Endodermal cell (in vitro differentiated cells): ENCODE data around the gene RTEL1. TPM values are rescaled to one million over a fixed set of nuclear protein-coding genes. Genes with fewer than 3 reads are reported as not detected.

ENCODE experiments used
- DNase-seq: peaks from one replicate; pipeline ENCODE4 v3.0.0-alpha.2; 2017
- H3K27ac ChIP-seq: 2 replicates; pipeline ENCODE4 v1.5.1; 2013; ENCODE audit warnings: mild to moderate bottlenecking, low read depth, low read length, moderate library complexity
- H3K27me3 ChIP-seq: 2 replicates; pipeline ENCODE4 v1.6.1; 2013; ENCODE audit warnings: mild to moderate bottlenecking, low read length, moderate library complexity; ENCODE audit not compliant: insufficient read depth, control insufficient read depth, poor library complexity, severe bottlenecking
- H3K36me3 ChIP-seq: 2 replicates; pipeline ENCODE4 v1.7.0; 2013; ENCODE audit warnings: mild to moderate bottlenecking, low read length, moderate library complexity; ENCODE audit not compliant: control insufficient read depth, insufficient read depth
- H3K4me1 ChIP-seq: one replicate; pipeline ENCODE4 v1.7.0; 2013; ENCODE audit warnings: low read length; ENCODE audit not compliant: control insufficient read depth, insufficient read depth
- H3K4me3 ChIP-seq: 2 replicates; pipeline ENCODE4 v1.5.1; 2013; ENCODE audit warnings: mild to moderate bottlenecking, low read length, moderate library complexity
- H3K9ac ChIP-seq: 2 replicates; pipeline ENCODE4 v1.6.1; 2013; ENCODE audit warnings: mild to moderate bottlenecking, low read length, moderate library complexity; ENCODE audit not compliant: poor library complexity, severe bottlenecking; ENCODE audit errors: extremely low read depth
- H3K9me3 ChIP-seq: 2 replicates; pipeline ENCODE4 v1.6.1; 2013; ENCODE audit warnings: mild to moderate bottlenecking, low read length, moderate library complexity; ENCODE audit not compliant: control insufficient read depth
- H3K27ac Mint-ChIP-seq: 2 replicates; pipeline ENCODE4 v1.8.0; 2020; ENCODE audit warnings: mixed read lengths
- H3K27me3 Mint-ChIP-seq: 2 replicates; pipeline ENCODE4 v1.8.0; 2021; ENCODE audit warnings: mild to moderate bottlenecking, mixed read lengths; ENCODE audit not compliant: insufficient read depth
- H3K36me3 Mint-ChIP-seq: 2 replicates; pipeline ENCODE4 v1.8.0; 2020; ENCODE audit warnings: low read depth, mixed read lengths
- H3K4me1 Mint-ChIP-seq: 2 replicates; pipeline ENCODE4 v1.8.0; 2020; ENCODE audit warnings: mixed read lengths
- H3K4me3 Mint-ChIP-seq: 2 replicates; pipeline ENCODE4 v1.8.0; 2020; ENCODE audit warnings: mild to moderate bottlenecking, moderate library complexity, mixed read lengths
- H3K9me3 Mint-ChIP-seq: 2 replicates; pipeline ENCODE4 v1.8.0; 2020; ENCODE audit warnings: mild to moderate bottlenecking, mixed read lengths
- WGBS, 2 experiments: methylation state at CpG; one replicate each; pipeline versions ENCODE4 v1.1.5 to v1.1.7; 2013; ENCODE audit warnings: missing lambda C conversion rate in 2 of 2, mixed read lengths in 1 of 2; ENCODE audit not compliant: insufficient coverage in 1 of 2, insufficient read length in 1 of 2; 5-methylcytosine and 5-hydroxymethylcytosine counted together
- total RNA-seq, 2 donors: library from RNA; stranded (reverse); fragmentation: NEBNext Ultra II Directional in 1 of 2; extraction: Animal tissue kit (Norgen Biotek cat#: 25700) in 1 of 2; gene quantifications; 2 replicates in 1 of 2; 3 replicates in 1 of 2; pipeline ENCODE4 v1.2.1, GENCODE V29; 2021
- TF ChIP-seq, protein P1 (sequence below): fragments of 200-600 bp; sonication (generic); conservative IDR thresholded peaks from 2 replicates; pipeline ENCODE4 v1.5.0; 2021; ENCODE audit warnings: antibody characterized with exemption, mild to moderate bottlenecking

RTEL1 gene
- total RNA-seq, 2 donors from 2014 or later, result 33.9 to 36.7 TPM

DNA sequence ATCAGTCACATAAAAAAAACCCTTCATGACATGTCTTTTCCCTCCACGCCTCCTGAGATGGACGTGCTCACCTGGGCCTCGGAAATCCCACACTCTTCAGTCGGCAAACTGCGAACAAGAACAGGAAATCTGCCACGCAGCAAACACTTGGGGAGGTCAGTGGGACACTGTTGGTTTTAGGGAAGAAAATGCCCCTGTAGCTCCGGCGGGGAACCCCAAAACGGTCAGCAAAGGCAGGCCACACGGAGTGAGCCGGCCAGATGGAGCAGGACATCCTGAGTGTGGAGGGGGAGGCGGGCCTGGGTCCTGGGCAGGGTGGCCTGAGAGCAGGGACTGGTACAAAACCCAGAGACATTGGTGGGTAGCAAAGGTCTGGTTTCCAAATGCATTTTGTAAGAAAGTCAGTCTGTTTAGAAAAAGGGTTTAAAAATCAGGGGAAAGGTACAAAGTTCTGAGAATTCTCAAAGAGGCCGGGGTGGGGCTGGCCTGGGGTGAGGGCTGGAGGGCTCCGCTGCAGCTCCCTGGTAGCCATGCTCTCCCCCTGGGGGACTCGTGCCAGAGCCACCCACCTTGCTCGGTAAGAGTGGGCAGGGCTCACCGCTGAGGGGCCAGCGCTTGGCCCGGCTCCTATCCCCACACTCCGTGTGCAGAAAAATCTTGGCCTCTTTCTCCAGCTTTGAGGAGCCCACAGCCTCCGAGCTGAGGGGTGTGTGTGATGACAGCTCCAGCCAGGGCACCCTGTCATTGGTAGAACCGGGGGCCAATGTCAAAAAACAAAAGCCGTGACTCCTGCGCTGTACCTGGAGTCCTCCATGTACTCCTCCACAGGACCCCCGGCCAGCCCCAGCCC lies 86.7 kb downstream of the RTEL1 start:
- Mint-ChIP-seq H3K4me3 (no peak overlapping the region), H3K4me1 (no peaks in the 10 kb centered on the region)
- TF ChIP-seq, protein P1, sequence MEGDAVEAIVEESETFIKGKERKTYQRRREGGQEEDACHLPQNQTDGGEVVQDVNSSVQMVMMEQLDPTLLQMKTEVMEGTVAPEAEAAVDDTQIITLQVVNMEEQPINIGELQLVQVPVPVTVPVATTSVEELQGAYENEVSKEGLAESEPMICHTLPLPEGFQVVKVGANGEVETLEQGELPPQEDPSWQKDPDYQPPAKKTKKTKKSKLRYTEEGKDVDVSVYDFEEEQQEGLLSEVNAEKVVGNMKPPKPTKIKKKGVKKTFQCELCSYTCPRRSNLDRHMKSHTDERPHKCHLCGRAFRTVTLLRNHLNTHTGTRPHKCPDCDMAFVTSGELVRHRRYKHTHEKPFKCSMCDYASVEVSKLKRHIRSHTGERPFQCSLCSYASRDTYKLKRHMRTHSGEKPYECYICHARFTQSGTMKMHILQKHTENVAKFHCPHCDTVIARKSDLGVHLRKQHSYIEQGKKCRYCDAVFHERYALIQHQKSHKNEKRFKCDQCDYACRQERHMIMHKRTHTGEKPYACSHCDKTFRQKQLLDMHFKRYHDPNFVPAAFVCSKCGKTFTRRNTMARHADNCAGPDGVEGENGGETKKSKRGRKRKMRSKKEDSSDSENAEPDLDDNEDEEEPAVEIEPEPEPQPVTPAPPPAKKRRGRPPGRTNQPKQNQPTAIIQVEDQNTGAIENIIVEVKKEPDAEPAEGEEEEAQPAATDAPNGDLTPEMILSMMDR, result no peak

DNA sequence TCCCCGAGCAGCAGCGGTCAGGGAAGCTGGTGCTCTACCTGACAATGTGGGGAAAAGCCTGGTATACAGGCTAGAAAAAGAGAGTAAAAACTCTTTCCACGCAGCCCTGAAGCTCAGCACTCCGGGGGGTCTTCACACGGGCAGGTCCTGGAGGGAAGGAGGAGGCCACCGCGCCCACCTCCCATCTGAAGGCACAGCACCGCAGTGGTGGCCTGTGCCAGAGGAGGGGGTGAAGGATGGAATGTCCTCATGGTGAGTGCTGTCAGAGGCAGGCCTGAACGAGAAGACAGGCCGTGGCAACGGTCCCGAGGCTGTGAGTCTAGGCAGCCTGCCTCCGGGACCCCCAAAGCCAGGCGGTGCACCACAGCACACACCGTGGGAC lies 87.3 kb downstream of the RTEL1 start:
- no peak overlapping the region for H3K4me3 ChIP-seq
- peaks cover 14% of the 10 kb centered on the region for H3K36me3 Mint-ChIP-seq
- H3K4me1 Mint-ChIP-seq, result no peaks in the 10 kb centered on the region
- no peak overlapping the region for H3K4me3 Mint-ChIP-seq
- TF ChIP-seq, protein P1, result no peak
- peak; percentile 49 for DNase-seq
- H3K9ac ChIP-seq, result no peak overlapping the region
- H3K9me3 ChIP-seq, result no peaks in the 10 kb centered on the region
- peaks cover 29% of the 10 kb centered on the region for H3K36me3 ChIP-seq
- no peak overlapping the region for H3K27ac Mint-ChIP-seq
- H3K27me3 ChIP-seq, result no peaks in the 10 kb centered on the region
- H3K27me3 Mint-ChIP-seq, result no peaks in the 10 kb centered on the region
- WGBS, 2 experiments, result 85 to 87% methylated on average over 9 to 15 of the region's 15 CpGs
- H3K27ac ChIP-seq, result peak overlapping the region; percentile 41
- H3K9me3 Mint-ChIP-seq, result no peaks in the 10 kb centered on the region
- H3K4me1 ChIP-seq, result peaks cover 8% of the 10 kb centered on the region

More for the DNA sequence above, 86.7 kb downstream of the RTEL1 start:
- no peaks in the 10 kb centered on the region for H3K9me3 Mint-ChIP-seq
- no peak for DNase-seq
- peaks cover 8% of the 10 kb centered on the region for H3K4me1 ChIP-seq
- H3K36me3 ChIP-seq, result peaks cover 29% of the 10 kb centered on the region
- H3K27ac Mint-ChIP-seq, result no peak overlapping the region
- no peaks in the 10 kb centered on the region for H3K27me3 ChIP-seq
- no peaks in the 10 kb centered on the region for H3K9me3 ChIP-seq
- no peak overlapping the region for H3K27ac ChIP-seq
- peaks cover 14% of the 10 kb centered on the region for H3K36me3 Mint-ChIP-seq
- H3K4me3 ChIP-seq, result no peak overlapping the region
- WGBS, 2 experiments, result 92% methylated on average over 14 to 25 of the region's 25 CpGs
- no peaks in the 10 kb centered on the region for H3K27me3 Mint-ChIP-seq
- no peak overlapping the region for H3K9ac ChIP-seq

Other genes with a start within 250 kb of the RTEL1 start
- gene KCNQ2, start 185.7 kb upstream of the RTEL1 start, total RNA-seq, result 10 to 100 TPM; 36.4 to 62.8 TPM
- 10 to 100 TPM; 12.1 to 22.6 TPM for gene EEF1A2, start 159.2 kb upstream of the RTEL1 start, total RNA-seq
- 100 to 1,000 TPM; 247 to 296 TPM for gene PPDPF, start 137.5 kb upstream of the RTEL1 start, total RNA-seq
- under 1 TPM in 1 of 2 donors, not detected in 1; 0.22 TPM for gene PTK6, start 120.9 kb upstream of the RTEL1 start, total RNA-seq
- not detected for gene SRMS, start 110.6 kb upstream of the RTEL1 start, total RNA-seq
- gene FNDC11, start 104.2 kb upstream of the RTEL1 start, total RNA-seq, result 1 to 10 TPM; 1.8 to 2.4 TPM
- 10 to 100 TPM; 34.5 to 37.0 TPM for gene HELZ2, start 84.1 kb upstream of the RTEL1 start, total RNA-seq
- gene GMEB2, start 31.2 kb upstream of the RTEL1 start, total RNA-seq, result 10 to 100 TPM; 11.5 to 12.3 TPM
- gene STMN3, start 4.9 kb upstream of the RTEL1 start, total RNA-seq, result 10 to 100 TPM in 1 of 2 donors, 1 to 10 TPM in 1; 6.7 to 18.3 TPM
- not detected for gene TNFRSF6B, start 38.3 kb downstream of the RTEL1 start, total RNA-seq
- gene ARFRP1, start 49.7 kb downstream of the RTEL1 start, total RNA-seq, result 10 to 100 TPM; 41.6 to 46.2 TPM
- 10 to 100 TPM; 28.8 to 29.5 TPM for gene ZGPAT, start 49.7 kb downstream of the RTEL1 start, total RNA-seq
- gene LIME1, start 78.4 kb downstream of the RTEL1 start, total RNA-seq, result 10 to 100 TPM in 1 of 2 donors, 1 to 10 TPM in 1; 7.6 to 10.1 TPM
- gene SLC2A4RG, start 81.5 kb downstream of the RTEL1 start, total RNA-seq, result 100 to 1,000 TPM in 1 of 2 donors, 10 to 100 TPM in 1; 69.3 to 108 TPM
- gene ZBTB46, start 173.0 kb downstream of the RTEL1 start, total RNA-seq, result 10 to 100 TPM; 24.9 to 25.9 TPM
- not detected for gene ABHD16B, start 203.2 kb downstream of the RTEL1 start, total RNA-seq
- 10 to 100 TPM; 68.3 to 85.2 TPM for gene TPD52L2, start 207.0 kb downstream of the RTEL1 start, total RNA-seq
- gene DNAJC5, start 236.8 kb downstream of the RTEL1 start, total RNA-seq, result 10 to 100 TPM; 25.8 to 26.8 TPM